Epithelial cell of proximal tubule (primary cell): Measurements from ENCODE around the gene INPP5D. TPM values are rescaled to one million over a fixed set of nuclear protein-coding genes. Genes with fewer than 3 reads are reported as not detected.

Experiments
- DNase-seq: peaks from one replicate; pipeline ENCODE4 v3.0.0-alpha.2; 2011; ENCODE audit warnings: low read depth
- H3K4me3 ChIP-seq: 2 replicates; pipeline ENCODE4 v1.5.1; 2011; ENCODE audit warnings: low read depth, mild to moderate bottlenecking, low read length
- total RNA-seq: library from RNA; depleted of rRNA; stranded (reverse); fragments of >200 nt; gene quantifications from 2 replicates; pipeline ENCODE4 v1.2.3, GENCODE V29; 2015
- TF ChIP-seq, protein P1 (sequence below): conservative IDR thresholded peaks from 2 replicates; pipeline ENCODE4 v1.5.1; 2012; ENCODE audit warnings: low read depth, mild to moderate bottlenecking, low read length

The INPP5D gene
- total RNA-seq, 1 donor from 2014 or later, result 1.8 TPM

DNA sequence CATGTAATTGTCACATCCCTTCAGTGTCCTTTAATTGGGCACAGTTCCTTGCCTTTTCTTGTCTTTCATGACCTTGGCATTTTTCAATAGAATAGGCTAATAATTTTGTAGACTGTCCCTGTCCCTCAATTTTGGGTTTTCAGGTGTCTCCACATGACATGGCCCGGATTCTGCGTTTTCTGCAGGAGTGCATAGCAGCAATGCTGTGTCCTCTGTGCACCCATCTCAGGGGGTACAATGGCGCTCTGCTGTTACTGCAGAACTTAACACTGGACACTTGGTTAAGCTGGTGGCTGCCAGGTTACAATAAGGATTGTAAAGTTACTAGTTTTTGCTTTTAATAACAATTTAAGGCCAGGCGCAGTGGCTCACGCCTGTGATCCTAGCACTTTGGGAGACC, 51.3 kb downstream of the INPP5D start:
- TF ChIP-seq, protein P1, sequence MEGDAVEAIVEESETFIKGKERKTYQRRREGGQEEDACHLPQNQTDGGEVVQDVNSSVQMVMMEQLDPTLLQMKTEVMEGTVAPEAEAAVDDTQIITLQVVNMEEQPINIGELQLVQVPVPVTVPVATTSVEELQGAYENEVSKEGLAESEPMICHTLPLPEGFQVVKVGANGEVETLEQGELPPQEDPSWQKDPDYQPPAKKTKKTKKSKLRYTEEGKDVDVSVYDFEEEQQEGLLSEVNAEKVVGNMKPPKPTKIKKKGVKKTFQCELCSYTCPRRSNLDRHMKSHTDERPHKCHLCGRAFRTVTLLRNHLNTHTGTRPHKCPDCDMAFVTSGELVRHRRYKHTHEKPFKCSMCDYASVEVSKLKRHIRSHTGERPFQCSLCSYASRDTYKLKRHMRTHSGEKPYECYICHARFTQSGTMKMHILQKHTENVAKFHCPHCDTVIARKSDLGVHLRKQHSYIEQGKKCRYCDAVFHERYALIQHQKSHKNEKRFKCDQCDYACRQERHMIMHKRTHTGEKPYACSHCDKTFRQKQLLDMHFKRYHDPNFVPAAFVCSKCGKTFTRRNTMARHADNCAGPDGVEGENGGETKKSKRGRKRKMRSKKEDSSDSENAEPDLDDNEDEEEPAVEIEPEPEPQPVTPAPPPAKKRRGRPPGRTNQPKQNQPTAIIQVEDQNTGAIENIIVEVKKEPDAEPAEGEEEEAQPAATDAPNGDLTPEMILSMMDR, result no peak
- no peak overlapping the region for H3K4me3 ChIP-seq
- no peak for DNase-seq

DNA sequence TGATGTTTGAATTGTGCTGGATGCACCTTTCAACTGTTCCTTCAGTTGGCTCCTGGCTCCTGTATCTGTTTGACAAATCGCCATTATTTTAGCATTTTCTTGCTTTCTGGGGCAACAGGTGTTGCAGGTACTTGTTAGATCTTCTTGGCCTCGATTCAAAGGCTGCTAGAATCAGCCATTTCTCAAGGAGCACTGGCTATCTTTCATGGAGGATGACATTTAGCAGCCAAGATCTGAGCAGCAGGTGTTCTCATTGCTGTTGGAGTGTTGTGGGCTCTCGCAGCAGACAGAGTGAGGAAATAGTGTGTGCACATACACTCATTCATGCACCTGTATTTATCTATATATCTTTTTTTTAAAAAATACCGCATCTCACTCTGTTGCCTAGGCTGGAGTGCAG, 52.2 kb downstream of the INPP5D start:
- no peak for DNase-seq
- no peak overlapping the region for H3K4me3 ChIP-seq

DNA sequence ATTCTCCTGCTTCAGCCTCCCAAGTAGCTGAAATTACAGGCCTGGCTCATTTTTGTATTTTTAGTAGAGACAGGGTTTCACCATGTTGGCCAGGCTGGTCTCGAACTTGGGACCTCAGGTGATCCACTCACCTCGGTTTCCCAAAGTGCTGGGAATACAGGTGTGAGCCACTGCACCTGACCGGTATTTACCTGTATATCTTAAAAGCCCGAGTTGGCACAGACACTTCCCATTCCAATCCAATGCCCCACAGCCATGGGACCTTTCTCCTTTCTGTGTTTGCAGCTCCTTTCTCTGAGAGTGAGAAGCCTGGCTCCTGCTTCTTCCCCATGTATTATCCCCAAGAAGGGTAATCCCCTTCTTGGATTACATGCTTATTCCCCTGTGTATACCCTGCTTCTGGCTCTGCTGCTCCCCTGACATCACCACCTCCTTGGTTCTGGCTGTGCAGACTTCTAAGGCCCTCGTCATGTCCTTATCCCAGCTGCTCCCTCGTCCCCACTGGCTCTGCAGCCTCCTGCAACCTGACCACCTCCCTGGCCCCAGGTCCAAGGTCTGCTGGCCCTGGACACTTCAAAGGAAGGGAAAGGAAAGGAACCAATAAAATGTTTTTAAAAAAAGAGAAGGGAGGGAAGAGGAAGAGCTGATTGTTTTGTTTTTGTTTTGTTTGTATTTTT, 52.8 kb downstream of the INPP5D start:
- no peak overlapping the region for H3K4me3 ChIP-seq
- TF ChIP-seq, protein P1, result no peak
- DNase-seq, result no peak

More for the DNA sequence above, 52.2 kb downstream of the INPP5D start:
- TF ChIP-seq, protein P1, result no peak

DNA sequence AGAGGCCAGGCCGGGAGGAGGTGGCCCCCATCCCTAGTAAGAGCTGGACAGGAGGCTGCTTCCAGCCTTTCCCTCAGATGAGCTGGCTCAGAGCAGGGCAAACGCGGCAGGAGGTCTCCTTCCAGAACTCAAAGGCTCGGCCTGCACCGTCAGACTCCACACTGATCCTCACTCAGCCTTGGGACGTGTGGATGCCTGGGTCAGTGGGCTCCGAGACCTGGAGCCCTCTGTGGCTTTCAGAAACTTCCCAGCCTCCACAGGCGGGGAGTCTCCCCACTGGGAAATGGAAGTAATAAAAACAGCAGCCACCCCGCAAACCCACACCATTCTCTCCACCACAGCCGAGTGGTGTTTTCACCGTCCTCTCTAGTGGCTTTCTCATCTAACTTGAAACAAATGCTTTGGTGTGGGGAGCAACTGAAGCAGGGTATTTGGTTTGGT, 54.3 kb downstream of the INPP5D start:
- TF ChIP-seq, protein P1, result no peak
- DNase-seq, result no peak
- H3K4me3 ChIP-seq, result no peak overlapping the region

DNA sequence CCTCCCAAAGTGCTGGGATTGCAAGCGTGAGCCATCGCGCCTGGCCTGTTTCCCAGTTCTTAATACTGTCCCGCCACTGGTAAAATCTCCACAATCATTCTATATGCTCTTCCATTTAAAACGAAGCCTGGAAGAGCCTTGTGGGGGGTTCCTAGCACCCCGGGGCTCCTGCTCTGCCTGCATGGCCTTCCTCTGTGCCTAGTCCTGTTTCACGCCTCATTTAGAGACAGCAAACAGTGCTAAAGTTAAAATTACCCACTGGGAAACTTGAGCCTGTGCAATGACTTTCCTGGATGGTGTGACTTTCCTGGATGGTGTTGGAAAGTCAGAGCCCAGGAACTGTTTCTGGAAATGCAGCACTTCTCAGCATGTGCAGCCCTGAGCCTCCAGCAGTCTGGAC, 55.0 kb downstream of the INPP5D start:
- no peak overlapping the region for H3K4me3 ChIP-seq
- DNase-seq, result no peak
- TF ChIP-seq, protein P1, result no peak

DNA sequence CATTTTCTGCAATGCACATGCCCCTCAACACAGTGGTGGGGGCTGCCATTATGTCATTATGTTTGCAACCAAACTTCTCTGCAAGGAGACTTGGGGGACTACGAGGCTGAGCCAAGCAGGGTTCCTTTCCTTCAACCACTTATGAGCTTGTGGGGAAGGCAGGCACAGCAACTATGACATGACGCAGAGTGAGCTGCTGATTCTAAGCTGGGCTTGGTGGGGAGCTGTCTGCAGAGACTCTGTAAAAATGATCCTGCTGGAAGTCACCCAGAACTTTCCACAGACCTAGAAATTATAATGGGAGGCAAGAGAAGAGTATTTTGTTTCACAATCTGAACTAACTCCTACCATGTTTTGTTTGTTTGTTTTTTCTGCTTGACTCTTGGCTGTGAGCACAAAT, 55.6 kb downstream of the INPP5D start:
- TF ChIP-seq, protein P1, result no peak
- no peak for DNase-seq
- H3K4me3 ChIP-seq, result no peak overlapping the region

DNA sequence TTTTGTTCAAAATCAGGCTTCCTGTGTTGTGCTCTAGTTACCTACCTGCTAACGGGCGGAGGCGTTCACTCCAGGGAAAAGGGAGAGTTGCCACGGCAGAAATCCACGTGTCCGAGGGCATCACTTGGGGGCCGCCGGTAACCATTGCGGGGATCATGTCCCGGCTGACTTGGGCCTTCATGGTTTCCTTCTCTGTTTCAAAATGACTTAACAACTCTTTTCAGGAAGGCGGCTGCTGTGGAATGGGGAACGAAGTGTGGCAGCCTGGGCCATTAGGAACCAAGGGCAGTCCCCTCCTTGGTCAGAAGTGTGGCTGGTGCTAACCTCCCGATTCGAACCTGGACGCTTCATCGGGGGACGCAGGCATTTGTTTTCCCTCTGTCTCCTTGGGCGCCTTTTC, 56.8 kb downstream of the INPP5D start:
- no peak overlapping the region for H3K4me3 ChIP-seq
- TF ChIP-seq, protein P1, result no peak
- DNase-seq, result no peak
